NCI-H82 treated with DMSO at 0.1 percent for 48 hours (cell line): ENCODE data around the gene FAM204A.
A peak's percentile ranks its signal among the peaks of the same experiment; 100 is the strongest.

Source experiments
- DNase-seq: peaks from one replicate; lab custom pipeline; 2025; ENCODE audit not compliant: unreplicated experiment; lab: John Stamatoyannopoulos, UW

Gene FAM204A

GRCh38 chr10:118341791-118342637, at the start of gene FAM204A:
FAM204A (minus strand) TSS chr10:118342324; CDS start chr10:118336415, 5,909 bp downstream.
- DNase-seq: peak; percentile 50

DNA sequence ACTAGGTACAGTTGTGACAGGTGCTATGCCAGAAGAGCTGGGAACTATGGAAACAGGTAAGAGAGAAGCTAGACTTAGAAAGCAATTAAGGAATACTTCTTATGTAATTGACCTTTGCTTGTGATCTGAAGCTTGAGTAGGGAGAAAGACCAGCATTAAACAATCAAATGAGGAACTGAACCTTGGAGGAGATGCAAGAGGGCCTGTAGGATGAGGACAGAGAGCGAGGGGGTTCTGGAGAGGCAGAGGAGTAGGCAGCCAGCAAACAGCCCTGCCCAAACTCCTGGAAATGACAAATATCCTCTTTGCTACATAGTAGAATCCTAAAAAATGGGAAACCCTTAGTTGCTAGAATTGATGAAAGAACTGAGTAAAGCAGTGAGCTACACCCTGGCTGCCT, 41.6 kb upstream of the FAM204A start:
- no peak for DNase-seq

DNA sequence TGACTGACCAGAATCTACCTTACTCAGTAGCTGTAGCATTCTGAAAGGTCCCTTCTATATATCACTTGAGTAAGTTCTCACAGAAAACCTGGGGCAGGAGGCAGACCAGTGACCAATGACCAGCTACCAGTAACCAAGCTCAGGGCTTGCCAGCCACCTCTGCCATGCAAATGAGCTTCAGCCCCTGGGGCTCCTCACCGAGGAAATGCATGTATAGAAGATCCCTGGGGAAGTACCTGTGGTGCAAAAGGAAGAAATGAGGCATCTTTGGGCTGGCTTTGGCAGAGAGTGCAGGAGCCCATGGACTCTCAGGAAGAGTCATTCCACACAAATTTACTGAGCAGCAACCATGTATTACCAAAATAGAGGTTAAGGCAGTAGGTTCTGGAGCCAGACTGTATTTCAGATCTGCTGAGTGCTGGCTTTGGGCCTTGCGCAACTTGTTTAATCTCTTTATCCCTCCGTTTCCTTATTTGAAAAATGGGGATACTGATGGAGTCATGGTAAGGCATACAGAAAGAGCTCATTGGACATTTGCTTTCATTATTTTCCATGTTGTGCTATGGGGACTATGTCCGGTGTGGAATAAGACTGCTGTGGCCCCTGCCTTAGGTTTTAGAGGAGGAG, 41.1 kb upstream of the FAM204A start:
- DNase-seq: no peak

DNA sequence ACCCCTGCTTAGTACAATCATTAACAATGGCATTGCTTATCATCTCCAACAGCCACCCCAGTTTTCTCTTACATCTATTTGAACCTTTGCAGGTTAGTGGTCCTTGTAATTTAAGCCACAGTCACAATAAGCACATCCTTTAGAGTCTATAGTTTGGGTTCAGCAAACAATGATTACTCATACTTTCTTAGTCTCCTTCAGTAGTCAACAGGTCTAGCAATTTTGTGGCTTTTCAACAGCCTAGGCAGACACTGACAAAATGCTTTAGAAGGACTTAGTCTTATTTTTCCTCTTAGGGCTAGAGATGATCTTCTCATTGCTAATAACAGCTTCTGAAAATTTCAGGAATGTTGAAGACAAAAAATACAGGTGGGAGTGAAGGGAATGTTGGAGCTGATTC, 32.3 kb upstream of the FAM204A start:
- no peak for DNase-seq

GRCh38 chr10:118373786-118374185, 31.7 kb upstream of the FAM204A start:
- DNase-seq: no peak

DNA sequence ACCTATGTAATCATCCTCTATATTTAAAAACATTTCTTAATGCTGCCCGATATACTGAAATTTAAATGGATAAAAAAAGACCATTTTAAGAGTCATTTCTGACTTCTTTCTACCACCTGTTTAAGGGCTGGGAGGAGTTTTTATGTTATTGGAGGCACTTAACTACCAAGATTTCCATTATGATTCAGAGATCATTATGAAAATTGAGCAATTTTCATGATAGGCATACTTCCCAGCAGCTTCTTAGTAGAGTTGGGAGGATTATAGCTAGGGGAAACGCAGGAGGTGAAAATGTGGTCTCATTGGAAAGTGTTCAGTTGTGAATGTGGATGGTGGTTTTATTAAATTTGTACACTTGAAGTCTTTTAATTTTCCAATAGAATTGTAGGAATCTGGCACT, 28.4 kb upstream of the FAM204A start:
- DNase-seq: no peak

- DNase-seq: peak; percentile 31
Measured at GRCh38 chr10:118369641-118370205, 27.6 kb upstream of the FAM204A start.

- DNase-seq: no peak
Measured at GRCh38 chr10:118365702-118366101, 23.6 kb upstream of the FAM204A start.

GRCh38 chr10:118362103-118362502, 20.0 kb upstream of the FAM204A start:
- DNase-seq: no peak

GRCh38 chr10:118358327-118358726, 16.2 kb upstream of the FAM204A start:
- no peak for DNase-seq

DNA sequence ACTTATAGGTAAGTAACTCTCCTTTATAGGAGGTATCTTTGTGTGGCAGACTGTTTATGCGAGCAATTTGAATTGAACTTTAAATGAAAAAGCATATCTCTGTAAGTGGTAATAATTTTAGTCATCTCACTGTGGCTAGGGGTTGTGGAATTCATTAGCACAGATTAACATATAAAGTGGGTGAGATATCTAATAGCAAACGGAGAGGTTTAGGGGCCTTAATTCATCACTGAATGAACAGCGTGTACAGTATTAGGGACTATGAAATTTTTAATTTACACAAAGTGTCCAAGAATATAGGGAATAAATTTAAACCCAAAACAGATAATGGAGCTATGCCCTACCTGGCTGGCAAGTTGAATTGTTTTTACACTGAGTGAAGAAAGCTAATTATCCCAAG, 15.7 kb upstream of the FAM204A start:
- no peak for DNase-seq

DNA sequence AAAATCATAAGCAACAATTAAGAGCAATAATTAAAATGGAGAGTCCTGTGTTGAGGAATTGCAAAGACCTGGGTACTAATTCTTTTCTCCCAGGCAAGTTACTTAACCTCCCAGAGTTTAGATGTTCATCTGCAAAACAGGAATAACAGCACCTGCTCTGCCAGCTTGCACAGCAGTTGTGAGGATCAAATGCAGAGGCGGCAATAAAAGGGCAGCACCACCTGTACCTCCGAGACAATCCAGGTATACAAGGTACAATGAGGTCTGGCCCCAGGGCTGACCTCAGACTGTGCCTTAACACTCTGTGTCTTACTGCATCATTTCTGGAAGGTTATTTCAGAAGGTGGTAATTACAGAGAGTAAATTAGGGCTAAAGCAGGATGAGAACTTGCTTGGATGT, 14.5 kb upstream of the FAM204A start:
- no peak for DNase-seq

- DNase-seq: no peak
Measured at GRCh38 chr10:118355234-118355633, 13.1 kb upstream of the FAM204A start.

GRCh38 chr10:118349235-118349634, 7.1 kb upstream of the FAM204A start:
- DNase-seq: no peak

- no peak for DNase-seq
Measured at GRCh38 chr10:118343549-118343948, 1.4 kb upstream of the FAM204A start.

DNA sequence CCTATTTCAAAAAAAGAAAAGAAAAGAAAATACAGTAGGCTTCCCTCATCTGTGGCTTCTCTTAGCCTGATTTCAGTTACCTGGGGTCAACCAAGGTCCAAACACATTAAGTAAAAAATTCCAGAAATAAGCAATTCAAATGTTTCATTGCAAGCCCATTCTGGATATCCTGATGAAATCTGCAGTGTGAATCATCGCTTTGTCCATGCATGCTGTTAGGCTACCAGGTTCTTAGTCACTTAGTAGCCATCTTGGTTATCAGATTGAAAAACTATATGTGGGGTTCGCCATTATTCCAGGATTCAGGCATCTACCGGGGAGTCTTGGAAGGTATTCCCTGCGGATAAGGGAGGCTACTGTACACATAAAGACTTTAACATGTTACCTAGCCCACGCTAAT, 991 bp upstream of the FAM204A start:
- DNase-seq: no peak

DNA sequence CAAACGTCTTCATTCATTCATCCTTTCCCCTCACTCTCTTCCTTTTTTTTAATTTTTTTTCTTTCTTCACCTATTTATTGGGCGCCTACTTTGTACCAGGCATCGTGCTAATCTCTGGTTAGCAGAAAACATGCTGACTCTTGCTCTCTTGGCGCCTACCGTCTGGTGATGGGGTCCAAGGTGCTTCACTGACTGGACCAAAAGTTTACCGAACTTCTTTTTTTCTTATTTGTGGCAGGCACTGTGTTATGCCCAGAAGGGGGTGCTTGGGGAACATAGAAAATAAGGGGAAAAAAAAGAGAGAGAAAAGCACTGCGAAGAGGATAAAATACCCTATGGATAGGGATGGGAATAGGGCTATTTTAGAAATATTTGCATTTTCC, 505 bp upstream of the FAM204A start:
- DNase-seq: no peak

GRCh38 chr10:118340486-118340885, 1.6 kb downstream of the FAM204A start:
- DNase-seq: no peak

DNA sequence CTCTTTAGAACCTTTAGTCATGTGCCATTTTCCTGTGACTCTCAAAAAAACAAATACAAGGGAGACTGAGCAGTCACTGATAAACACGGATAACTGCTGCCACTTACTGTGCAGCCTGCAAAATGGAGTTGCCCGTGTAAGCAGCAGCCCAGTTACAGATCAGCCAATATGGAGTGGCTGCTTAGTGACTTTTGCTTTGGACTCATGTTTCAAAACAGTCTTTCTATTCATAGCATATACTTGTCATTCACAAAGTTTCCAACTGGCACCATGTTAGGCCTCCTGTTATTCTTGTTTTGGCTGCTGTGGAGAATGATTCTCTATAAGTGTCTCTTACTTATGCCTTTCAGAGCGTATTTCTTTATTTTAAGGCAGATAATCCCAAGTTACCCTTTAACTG, 3.0 kb downstream of the FAM204A start:
- no peak for DNase-seq

DNA sequence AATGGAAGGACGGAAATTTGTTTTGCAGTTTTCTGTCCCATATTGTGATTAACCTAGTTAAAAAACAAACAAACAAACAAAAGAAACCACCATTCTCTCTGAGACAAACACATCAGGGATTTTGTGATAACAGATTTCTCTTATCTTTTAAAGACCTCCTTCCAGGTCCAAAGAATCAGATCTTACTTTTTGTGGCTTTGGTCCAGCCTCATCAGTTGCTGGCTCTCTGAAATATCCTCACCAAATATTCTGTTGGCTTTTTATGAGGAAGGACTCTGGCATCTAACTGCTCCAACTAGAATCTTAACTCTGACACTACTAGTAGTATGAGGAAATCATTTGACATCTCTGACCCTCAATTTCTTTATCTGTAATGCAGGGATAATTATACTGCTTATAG, 4.8 kb downstream of the FAM204A start:
- DNase-seq: no peak

DNA sequence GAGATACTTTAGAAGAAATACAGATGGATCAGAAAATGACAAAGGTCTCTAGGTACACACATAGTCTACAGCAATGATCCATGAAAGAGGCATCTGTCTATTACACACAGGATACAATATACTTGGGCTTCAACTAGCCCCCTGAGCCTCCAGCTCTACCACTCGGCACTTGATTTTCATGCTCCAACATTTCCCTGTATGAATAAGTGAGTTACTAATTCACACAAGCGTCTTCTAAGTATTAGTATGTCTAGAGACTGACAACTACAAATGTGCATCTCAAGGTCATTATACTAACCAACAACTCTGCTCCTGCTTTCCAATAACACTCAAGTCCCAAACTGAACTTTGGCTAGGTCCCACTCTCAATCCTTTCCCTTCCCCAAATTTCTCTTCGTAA, 8.3 kb downstream of the FAM204A start:
- DNase-seq: no peak

- DNase-seq: no peak
Measured at GRCh38 chr10:118332948-118333710, 9.0 kb downstream of the FAM204A start.
